Endothelial cell of umbilical vein (primary cell): Measurements from ENCODE around the gene PRDM16. TPM values are rescaled to one million over a fixed set of nuclear protein-coding genes. Genes with fewer than 3 reads are reported as not detected.

Experiments
- BruUV-seq: library from RNA; stranded (reverse); fragments of 400-500 nt; replicated peaks from 2 replicates; lab custom pipeline; 2021; lab: Mats Ljungman, UMichigan
- CTCF ChIA-PET: fragments of 300-600, 350-600 bp; sonication (Branson Sonifier 250); formaldehyde crosslinking; loops from one replicate; lab custom pipeline; 2021; ENCODE audit warnings: antibody characterized with exemption, inconsistent platforms; lab: Charles Lee
- POLR2A ChIA-PET: fragments of 300-600, 350-600 bp; sonication (Branson Sonifier 250); formaldehyde crosslinking; loops from one replicate; lab custom pipeline; 2021; ENCODE audit warnings: antibody characterized with exemption, inconsistent platforms; lab: Charles Lee
- DNase-seq: peaks from one replicate; pipeline ENCODE4 v3.0.0-alpha.2; 2011; ENCODE audit warnings: low read depth, low spot score
- FAIRE-seq: peaks from 2 replicates; lab custom pipeline; 2011; peaks lifted over from hg19 to GRCh38; lab: Jason Lieb, UNC
- H2AFZ ChIP-seq: 2 replicates; pipeline ENCODE4 v1.6.0; 2012; ENCODE audit warnings: low read depth, low read length, control low read depth, inconsistent platforms
- H3K27ac ChIP-seq: 2 replicates; pipeline ENCODE4 v1.5.1; 2011; ENCODE audit warnings: low read depth, mild to moderate bottlenecking, control low read depth, low read length, moderate library complexity; ENCODE audit not compliant: insufficient read depth
- H3K27me3 ChIP-seq, 2 experiments: 2 replicates each; pipeline versions ENCODE4 v1.6.0 to v1.6.1; 2011; ENCODE audit warnings: low read length in 2 of 2, mixed read lengths in 1 of 2; ENCODE audit not compliant: control insufficient read depth in 2 of 2, insufficient read depth in 2 of 2
- H3K36me3 ChIP-seq, 2 experiments: 2 replicates in 1 of 2; 3 replicates in 1 of 2; pipeline ENCODE4 v1.5.1; 2011; ENCODE audit warnings: low read length in 2 of 2, mild to moderate bottlenecking in 1 of 2, moderate library complexity in 1 of 2; ENCODE audit not compliant: control insufficient read depth in 2 of 2, insufficient read depth in 2 of 2; ENCODE audit errors: extremely low read depth in 1 of 2
- H3K4me1 ChIP-seq: 3 replicates; pipeline ENCODE4 v1.5.1; 2011; ENCODE audit warnings: mild to moderate bottlenecking, low read length; ENCODE audit not compliant: control insufficient read depth, insufficient read depth; ENCODE audit errors: extremely low read depth
- H3K4me2 ChIP-seq: 2 replicates; pipeline ENCODE4 v1.6.1; 2011; ENCODE audit warnings: low read length, control low read depth, mixed read lengths; ENCODE audit not compliant: insufficient read depth
- H3K4me3 ChIP-seq, 3 experiments: fragments of 200-600 bp in 1 of 3; sonication (generic), shearing (Covaris generic) in 1 of 3; replicated peaks in 1 of 3; 2 replicates each; pipeline ENCODE4 v1.5.1; 2011 to 2016; ENCODE audit warnings: control low read depth in 3 of 3, low read length in 3 of 3, mild to moderate bottlenecking in 2 of 3, inconsistent platforms in 1 of 3, low read depth in 1 of 3, moderate library complexity in 1 of 3; ENCODE audit not compliant: insufficient read depth in 1 of 3
- H3K79me2 ChIP-seq: 2 replicates; pipeline ENCODE4 v1.6.0; 2012; ENCODE audit warnings: low read length, inconsistent platforms; ENCODE audit not compliant: control insufficient read depth, insufficient read depth
- H3K9ac ChIP-seq: replicated peaks from 2 replicates; pipeline ENCODE3; 2011; ENCODE audit warnings: low read length, control low read depth; ENCODE audit not compliant: insufficient read depth; ENCODE audit errors: extremely low read depth
- H3K9me1 ChIP-seq: replicated peaks from 3 replicates; pipeline ENCODE4 v1.6.0; 2011; ENCODE audit warnings: mild to moderate bottlenecking, low read length; ENCODE audit not compliant: control insufficient read depth, insufficient read depth; ENCODE audit errors: extremely low read depth
- H3K9me3 ChIP-seq: replicated peaks from 2 replicates; pipeline ENCODE4 v1.5.1; 2012; ENCODE audit warnings: low read length, inconsistent platforms; ENCODE audit not compliant: control insufficient read depth, insufficient read depth
- H4K20me1 ChIP-seq: replicated peaks from 2 replicates; pipeline ENCODE3; 2011; ENCODE audit warnings: mild to moderate bottlenecking, low read length; ENCODE audit not compliant: control insufficient read depth, insufficient read depth; ENCODE audit errors: extremely low read depth
- CTCF ChIP-seq, 2 donors: IDR thresholded peaks; 1 replicate in 1 of 2; 2 replicates in 1 of 2; pipeline ENCODE4 v1.5.1; 2011; ENCODE audit warnings: low read length in 2 of 2, mild to moderate bottlenecking in 2 of 2, moderate library complexity in 2 of 2, control low read depth in 1 of 2, inconsistent platforms in 1 of 2, low read depth in 1 of 2; ENCODE audit not compliant: insufficient read depth in 1 of 2; ENCODE audit errors: extremely low read depth in 1 of 2
- EZH2 ChIP-seq: IDR thresholded peaks from 2 replicates; pipeline ENCODE4 v1.6.1; 2012; ENCODE audit warnings: borderline replicate concordance, low read depth, mild to moderate bottlenecking, moderate library complexity, low read length, inconsistent platforms; ENCODE audit not compliant: severe bottlenecking
- FOS ChIP-seq: IDR thresholded peaks from 2 replicates; pipeline ENCODE4 v1.6.1; 2011; ENCODE audit warnings: mild to moderate bottlenecking, low read length, moderate library complexity, borderline replicate concordance; ENCODE audit not compliant: insufficient read depth
- GATA2 ChIP-seq: IDR thresholded peaks from 2 replicates; pipeline ENCODE4 v1.7.0; 2011; ENCODE audit warnings: low read depth, mild to moderate bottlenecking, moderate library complexity, mixed read lengths, low read length; ENCODE audit not compliant: insufficient read length, insufficient read depth
- JUN ChIP-seq: IDR thresholded peaks from 2 replicates; pipeline ENCODE4 v1.6.1; 2011; ENCODE audit warnings: borderline replicate concordance, low read depth; ENCODE audit not compliant: insufficient read length, insufficient read depth
- MAX ChIP-seq: IDR thresholded peaks from 2 replicates; pipeline ENCODE4 v1.6.1; 2011; ENCODE audit not compliant: insufficient read depth, insufficient read length
- MYC ChIP-seq: IDR thresholded peaks from one replicate; pipeline ENCODE4 v1.6.1; 2011; ENCODE audit warnings: mild to moderate bottlenecking, low read depth, low read length
- POLR2A ChIP-seq: IDR thresholded peaks from 2 replicates; pipeline ENCODE4 v1.6.1; 2012; ENCODE audit warnings: low read depth, mild to moderate bottlenecking, control low read depth, low read length
- POLR2AphosphoS5 ChIP-seq: IDR thresholded peaks from 2 replicates; pipeline ENCODE4 v1.6.1; 2012; ENCODE audit warnings: low read depth, mild to moderate bottlenecking, control low read depth, low read length, moderate library complexity; ENCODE audit not compliant: insufficient read depth
- dilution Hi-C: fragments of 300-500 bp; cut with MboI; formaldehyde crosslinking; loops from one replicate; pipeline ENCODE4 v1.15.0; 2019; ENCODE audit warnings: low sequenced_read_pairs; ENCODE audit not compliant: extremely low pct_ligation_motif_present
- intact Hi-C: fragments of 100-400 bp; cut with micrococcal nuclease; formaldehyde crosslinking; loops from one replicate; pipeline ENCODE4 v1.10.0; 2022
- polyA plus RNA-seq, 4 experiments: library from polyadenylated mRNA; depleted of rRNA in 3 of 4; stranded (reverse) in 3 of 4; unstranded in 1 of 4; fragments of >200 nt; gene quantifications; 2 replicates each; pipeline versions ENCODE4 v1.2.1 to v1.2.3, GENCODE V29; 2011 to 2012; ENCODE audit warnings: missing spikeins in 1 of 4
- total RNA-seq: library from RNA; stranded (reverse); gene quantifications from 2 replicates; pipeline ENCODE4 v1.2.3, GENCODE V29; 2021

Gene PRDM16
- total and polyA plus RNA-seq, 2 donors (not counting 3 experiments of a cell fraction or from before 2014, with no cell fraction given): not detected

- Histone ChIP-seq H2AFZ (no peak overlapping the region), H3K9ac (no peak overlapping the region), H3K9me1 (no peaks in the 10 kb centered on the region), H3K4me3 (no peak overlapping the region), H3K36me3 (no peaks in the 10 kb centered on the region), H3K27me3 (no peaks in the 10 kb centered on the region), H4K20me1 (no peaks in the 10 kb centered on the region), H3K27ac (no peak overlapping the region), H3K9me3 (no peaks in the 10 kb centered on the region), H3K4me2 (no peak overlapping the region), H3K79me2 (no peaks in the 10 kb centered on the region), H3K4me1 (no peaks in the 10 kb centered on the region)
- ChIA-PET CTCF (no interaction called here), POLR2A (no interaction called here)
- TF ChIP-seq JUN: no peak
- DNase-seq: no peak
- intact Hi-C loops: no loop called here
- FAIRE-seq: no peak
- dilution Hi-C loops: no loop called here
- BruUV-seq: no TSS peak
Measured at GRCh38 chr1:3433596-3434320, 364.8 kb downstream of the PRDM16 start.

GRCh38 chr1:3434406-3435110 lies 365.6 kb downstream of the PRDM16 start:
- H3K4me3 ChIP-seq: no peak overlapping the region
- TF ChIP-seq POLR2A (no peak), CTCF (IDR thresholded peaks at IDR 0.05; ENCODE audit: extremely low read depth in 1 of 2, insufficient read depth in 1 of 2, low read depth in 1 of 2, low read length in 2 of 2) (no peak), MAX (no peak), GATA2 (no peak), JUN (no peak), MYC (no peak), EZH2 (no peak), POLR2AphosphoS5 (no peak), FOS (no peak)
- H3K36me3 ChIP-seq: no peaks in the 10 kb centered on the region
- intact Hi-C loops: no loop called here
- dilution Hi-C loops: no loop called here
- H3K9me1 ChIP-seq: no peaks in the 10 kb centered on the region
- POLR2A ChIA-PET: no interaction called here
- H3K9ac ChIP-seq: no peak overlapping the region
- H3K27me3 ChIP-seq: no peaks in the 10 kb centered on the region
- FAIRE-seq (no peak), DNase-seq (no peak)
- CTCF ChIA-PET: no interaction called here
- H3K4me1 ChIP-seq: no peaks in the 10 kb centered on the region
- no peaks in the 10 kb centered on the region for H3K9me3 ChIP-seq
- no peak overlapping the region for H3K27ac ChIP-seq
- no peak overlapping the region for H2AFZ ChIP-seq
- no peak overlapping the region for H3K4me2 ChIP-seq
- H4K20me1 ChIP-seq: no peaks in the 10 kb centered on the region
- H3K79me2 ChIP-seq: no peaks in the 10 kb centered on the region
- BruUV-seq: no TSS peak
